Measurements from ENCODE around the gene FAM83C. TPM values are rescaled to one million over a fixed set of nuclear protein-coding genes. Genes with fewer than 3 reads are reported as not detected.

The FAM83C gene
- total RNA-seq, 1 donor from 2014 or later: not detected

DNA sequence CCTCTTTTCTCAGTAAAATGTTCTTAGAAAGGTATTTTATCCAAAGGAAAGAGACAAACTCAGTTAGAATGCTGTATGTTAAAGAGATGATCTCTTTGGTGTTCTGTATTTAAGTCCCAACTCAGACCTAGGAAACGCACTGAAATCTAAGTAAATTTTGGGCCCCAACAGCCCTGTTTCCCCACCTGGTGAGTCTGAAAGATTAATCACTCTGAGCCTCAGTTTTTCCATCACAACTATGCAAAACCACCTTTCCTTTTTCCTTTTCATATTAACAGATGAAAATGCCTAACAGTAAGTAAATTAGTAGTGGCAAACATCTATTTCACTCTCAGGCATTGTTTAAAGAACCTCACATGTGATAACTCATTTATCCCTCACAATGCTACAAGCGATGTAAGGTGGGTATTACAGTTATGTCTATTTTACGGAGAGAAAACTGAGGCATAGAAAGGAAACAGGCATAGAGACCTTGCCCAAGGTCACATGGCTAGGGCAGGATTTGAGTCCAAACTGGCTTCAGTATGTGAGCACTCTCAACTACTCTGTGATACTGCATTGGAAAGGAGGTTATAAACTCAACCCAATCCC is 36.0 kb upstream of the FAM83C start:
- intact Hi-C loops (cut with DNase I): no loop called here
- Histone ChIP-seq H3K4me1 (peaks cover 12% of the 10 kb centered on the region), H3K27ac (no peak overlapping the region), H3K27me3 (no peaks in the 10 kb centered on the region), H3K36me3 (no peaks in the 10 kb centered on the region), H3K9me3 (no peaks in the 10 kb centered on the region), H3K4me3 (no peak overlapping the region)
- TF ChIP-seq, protein P1, sequence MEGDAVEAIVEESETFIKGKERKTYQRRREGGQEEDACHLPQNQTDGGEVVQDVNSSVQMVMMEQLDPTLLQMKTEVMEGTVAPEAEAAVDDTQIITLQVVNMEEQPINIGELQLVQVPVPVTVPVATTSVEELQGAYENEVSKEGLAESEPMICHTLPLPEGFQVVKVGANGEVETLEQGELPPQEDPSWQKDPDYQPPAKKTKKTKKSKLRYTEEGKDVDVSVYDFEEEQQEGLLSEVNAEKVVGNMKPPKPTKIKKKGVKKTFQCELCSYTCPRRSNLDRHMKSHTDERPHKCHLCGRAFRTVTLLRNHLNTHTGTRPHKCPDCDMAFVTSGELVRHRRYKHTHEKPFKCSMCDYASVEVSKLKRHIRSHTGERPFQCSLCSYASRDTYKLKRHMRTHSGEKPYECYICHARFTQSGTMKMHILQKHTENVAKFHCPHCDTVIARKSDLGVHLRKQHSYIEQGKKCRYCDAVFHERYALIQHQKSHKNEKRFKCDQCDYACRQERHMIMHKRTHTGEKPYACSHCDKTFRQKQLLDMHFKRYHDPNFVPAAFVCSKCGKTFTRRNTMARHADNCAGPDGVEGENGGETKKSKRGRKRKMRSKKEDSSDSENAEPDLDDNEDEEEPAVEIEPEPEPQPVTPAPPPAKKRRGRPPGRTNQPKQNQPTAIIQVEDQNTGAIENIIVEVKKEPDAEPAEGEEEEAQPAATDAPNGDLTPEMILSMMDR (IDR thresholded peaks at IDR 0.05): no peak
- DNase-seq (no peak), ATAC-seq (no peak)

DNA sequence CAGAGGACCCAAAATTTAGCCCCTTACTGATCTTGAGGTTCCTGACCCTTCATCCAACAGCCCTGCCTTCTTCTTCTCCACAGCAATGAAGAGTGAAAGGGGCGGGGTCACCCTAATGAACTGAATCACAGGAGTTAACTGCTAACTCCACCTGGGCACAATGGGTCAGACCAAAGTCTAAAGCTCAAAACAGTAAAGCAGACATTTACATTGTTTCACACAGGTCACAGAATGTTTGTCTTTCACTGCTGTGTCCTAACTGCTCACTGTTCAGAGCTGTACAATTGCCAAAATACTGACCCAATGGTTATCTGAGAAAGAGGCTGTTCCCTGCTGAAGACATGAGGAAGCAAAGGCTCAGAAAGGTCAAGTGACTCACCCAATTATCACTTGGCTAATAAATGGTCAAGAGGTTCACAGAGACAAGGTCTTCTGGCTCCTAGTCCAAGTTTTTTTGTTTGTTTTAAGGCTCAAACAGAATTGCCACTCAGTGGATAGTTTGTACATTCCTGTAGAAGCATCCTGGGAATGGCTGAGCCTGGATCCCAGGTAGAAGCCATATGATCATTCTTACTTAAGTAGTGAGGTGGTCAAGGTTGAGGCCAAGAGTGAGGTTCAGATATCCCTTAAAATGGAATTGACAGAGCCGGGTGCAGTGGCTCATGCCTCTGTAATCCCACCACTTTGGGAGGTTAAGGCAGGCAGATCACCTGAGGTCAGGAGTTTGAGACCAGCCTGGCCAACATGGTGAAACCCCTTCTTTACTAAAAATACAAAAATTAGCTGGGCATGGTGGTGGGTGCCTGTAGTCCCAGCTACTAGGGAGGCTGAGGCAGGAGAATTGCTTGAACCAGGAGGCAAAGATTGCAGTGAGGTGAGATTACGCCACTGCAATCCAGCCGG is 35.1 kb upstream of the FAM83C start:
- ATAC-seq: peak; percentile 64
- no peak for DNase-seq

DNA sequence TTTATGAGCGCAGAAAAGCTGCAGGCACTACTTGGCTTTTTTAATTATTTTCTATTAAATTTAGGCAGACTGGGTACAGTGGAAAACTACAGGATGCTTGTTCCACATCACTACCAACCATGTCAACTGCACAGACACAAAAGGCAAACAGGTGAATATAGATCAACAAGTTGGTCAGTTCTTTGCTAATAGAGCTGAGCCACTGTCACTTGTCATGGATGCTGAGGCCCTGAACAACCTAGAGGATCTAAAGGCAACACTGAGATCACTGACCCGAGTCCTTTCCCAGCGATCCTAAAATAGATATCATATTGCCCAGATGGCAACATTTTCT is 34.5 kb upstream of the FAM83C start:
- Histone ChIP-seq H3K4me1 (peaks cover 12% of the 10 kb centered on the region), H3K36me3 (no peaks in the 10 kb centered on the region), H3K27ac (no peak overlapping the region), H3K4me3 (no peak overlapping the region), H3K9me3 (no peaks in the 10 kb centered on the region), H3K27me3 (no peaks in the 10 kb centered on the region)
- intact Hi-C loops (cut with DNase I): no loop called here
- no peak for DNase-seq
- TF ChIP-seq, protein P1 (IDR thresholded peaks at IDR 0.05): no peak
- ATAC-seq: no peak

More for the DNA sequence above, 35.1 kb upstream of the FAM83C start:
- intact Hi-C loops (cut with DNase I): no loop called here
- Histone ChIP-seq H3K27me3 (no peaks in the 10 kb centered on the region), H3K27ac (no peak overlapping the region), H3K4me3 (no peak overlapping the region), H3K4me1 (peaks cover 12% of the 10 kb centered on the region), H3K9me3 (no peaks in the 10 kb centered on the region), H3K36me3 (no peaks in the 10 kb centered on the region)
- TF ChIP-seq, protein P1 (IDR thresholded peaks at IDR 0.05): no peak

DNA sequence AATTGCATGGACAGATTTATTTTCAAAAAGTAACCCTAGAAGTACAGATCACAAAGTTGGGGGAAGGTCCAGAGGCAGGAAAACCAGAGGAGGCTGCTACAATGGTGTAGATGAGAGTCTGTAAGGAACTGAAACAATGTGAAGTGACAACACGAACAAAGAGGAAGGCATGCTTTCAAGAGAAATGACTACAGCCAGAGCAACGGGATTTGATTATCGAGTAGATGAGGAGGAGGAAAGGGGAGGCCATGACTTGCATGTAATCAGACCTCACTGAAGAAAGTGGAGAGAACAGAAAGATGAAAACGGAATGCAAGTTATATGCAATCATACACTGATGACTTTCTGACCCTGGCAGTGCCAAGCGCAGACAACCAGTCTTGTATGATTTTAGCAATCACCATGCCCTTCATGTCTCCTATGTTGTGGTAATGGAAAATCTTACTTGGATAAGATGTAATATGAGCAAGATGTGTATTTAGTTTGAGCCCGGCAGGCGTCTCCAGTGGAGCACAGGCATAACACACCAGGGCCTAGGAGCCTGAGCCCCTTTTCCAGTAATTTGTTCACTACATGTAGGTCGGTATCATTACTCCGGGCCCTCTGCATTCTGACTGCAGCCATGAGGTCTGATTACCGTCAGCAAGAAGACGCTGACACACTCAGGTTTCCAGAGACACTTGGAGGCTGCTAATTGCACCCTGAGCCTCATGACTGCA is 34.0 kb upstream of the FAM83C start:
- Histone ChIP-seq H3K4me1 (peaks cover 12% of the 10 kb centered on the region), H3K27ac (no peak overlapping the region), H3K36me3 (no peaks in the 10 kb centered on the region), H3K27me3 (no peaks in the 10 kb centered on the region), H3K9me3 (no peaks in the 10 kb centered on the region), H3K4me3 (no peak overlapping the region)
- intact Hi-C loops (cut with DNase I): no loop called here
- no peak for DNase-seq
- ATAC-seq: peak; percentile 13
- TF ChIP-seq, protein P1 (IDR thresholded peaks at IDR 0.05): no peak

DNA sequence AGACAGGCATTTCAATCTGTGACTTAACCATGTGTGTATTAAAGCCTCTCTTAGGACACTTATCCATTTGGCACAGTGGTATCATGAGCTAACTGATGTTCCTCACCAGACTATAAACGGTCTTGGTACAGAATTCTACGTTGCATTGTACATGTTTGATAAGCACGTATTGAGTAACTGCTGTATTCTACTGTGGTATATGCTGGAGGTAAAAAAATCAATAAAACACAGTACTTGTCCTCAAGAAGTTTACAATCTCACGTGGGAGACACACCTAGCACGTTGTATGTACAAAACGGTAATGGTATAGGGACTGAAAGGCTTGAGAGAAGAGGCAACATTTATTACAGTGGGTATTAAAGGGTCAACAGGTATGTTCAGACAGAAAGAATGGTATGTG is 33.2 kb upstream of the FAM83C start:
- Histone ChIP-seq H3K27me3 (no peaks in the 10 kb centered on the region), H3K36me3 (no peaks in the 10 kb centered on the region), H3K4me3 (no peak overlapping the region), H3K4me1 (peaks cover 12% of the 10 kb centered on the region), H3K9me3 (no peaks in the 10 kb centered on the region), H3K27ac (no peak overlapping the region)
- DNase-seq (no peak), ATAC-seq (no peak)
- TF ChIP-seq, protein P1 (IDR thresholded peaks at IDR 0.05): no peak
- intact Hi-C loops (cut with DNase I): no loop called here
